CD4-positive, alpha-beta T cell treated with Interleukin-15 for 4 hours (primary cell): ENCODE data around the gene UBTF.
A peak's percentile ranks its signal among the peaks of the same experiment; 100 is the strongest.

Experiments
- DNase-seq: peaks from one replicate; pipeline ENCODE4 v3.0.0-alpha.2; 2020; ENCODE audit warnings: low spot score

The UBTF gene

DNA sequence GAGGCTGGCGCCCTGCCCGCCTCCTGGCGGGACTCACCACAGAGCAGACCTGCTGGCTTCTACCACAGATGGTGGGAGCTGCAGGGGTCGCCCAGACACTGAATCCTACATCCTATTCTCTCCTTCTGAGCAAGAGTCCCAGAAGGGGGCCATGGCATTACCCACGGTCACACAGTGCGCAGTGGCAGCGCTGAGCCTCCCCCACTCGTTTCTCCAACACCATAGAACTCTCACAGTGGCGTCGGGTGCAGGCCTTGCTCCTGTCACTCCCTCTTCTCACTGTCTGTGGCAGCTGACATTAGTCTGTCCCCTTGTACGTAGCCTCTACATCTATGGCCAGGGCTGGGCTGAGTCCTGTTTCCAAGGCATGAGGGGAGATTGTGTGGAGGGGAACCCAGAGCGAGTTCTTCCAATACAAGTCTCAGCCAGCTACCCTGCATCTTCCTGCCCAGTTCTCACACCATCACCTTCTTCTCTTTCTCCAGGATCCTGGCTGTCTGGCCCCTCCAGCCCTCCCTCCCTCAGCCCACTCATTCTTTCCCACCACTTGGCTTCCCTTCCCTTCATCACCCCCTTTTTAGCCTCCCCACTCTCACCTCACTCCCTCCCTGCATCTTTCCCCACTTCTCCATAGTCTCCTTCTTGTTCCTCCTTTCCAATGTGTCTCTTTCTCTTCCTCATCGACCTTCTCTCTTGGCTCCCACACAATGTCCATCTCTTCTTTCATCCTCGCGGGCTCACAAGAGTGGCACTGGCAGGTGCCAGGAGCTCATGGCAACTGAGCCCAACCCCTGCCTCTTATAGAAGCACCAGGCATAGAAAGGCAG is 5.9 kb downstream of the UBTF start:
- DNase-seq = no peak

DNA sequence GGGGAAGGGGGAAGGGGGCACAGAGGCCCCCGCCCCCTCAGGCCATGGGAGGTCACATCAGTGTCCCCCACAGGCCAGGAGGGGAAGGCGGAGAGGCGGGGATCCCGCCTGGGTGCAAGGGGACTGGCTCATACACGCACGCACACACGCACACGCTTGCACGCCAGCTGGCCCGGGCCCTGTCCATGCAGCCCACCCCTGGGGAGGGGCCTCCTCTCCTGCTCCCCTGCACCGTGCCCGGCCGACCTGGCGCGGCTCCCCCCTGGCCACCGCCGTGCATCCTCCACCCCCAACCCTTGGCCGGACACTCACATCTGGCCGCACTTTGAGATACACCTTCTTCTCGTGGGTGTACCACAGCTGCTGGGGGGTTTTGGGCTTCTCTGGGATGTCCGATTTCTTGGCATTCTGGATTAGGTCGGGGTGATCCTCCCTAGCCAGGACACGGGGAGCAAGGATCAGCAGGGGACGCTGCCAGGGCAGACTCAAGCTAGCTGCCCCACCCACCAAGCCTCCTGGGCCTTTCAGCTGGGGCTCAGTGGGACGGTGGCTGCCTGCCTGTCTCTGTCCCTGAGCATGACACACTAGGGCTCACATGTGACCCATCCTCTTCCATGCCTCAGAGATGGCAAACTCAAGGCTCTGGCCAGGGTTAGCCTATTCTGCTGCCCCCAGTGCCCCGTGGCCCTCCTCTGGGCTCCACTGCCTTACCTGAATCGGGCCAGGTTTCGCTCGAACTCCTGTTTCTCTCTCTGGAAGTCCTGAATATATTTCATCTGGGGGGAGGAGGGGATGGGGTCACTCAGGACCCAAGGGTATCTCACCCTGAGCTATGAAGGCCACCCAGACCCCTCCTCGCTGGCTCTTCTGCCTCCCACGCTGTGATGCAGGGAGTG is 6.7 kb downstream of the UBTF start:
- DNase-seq = no peak

DNA sequence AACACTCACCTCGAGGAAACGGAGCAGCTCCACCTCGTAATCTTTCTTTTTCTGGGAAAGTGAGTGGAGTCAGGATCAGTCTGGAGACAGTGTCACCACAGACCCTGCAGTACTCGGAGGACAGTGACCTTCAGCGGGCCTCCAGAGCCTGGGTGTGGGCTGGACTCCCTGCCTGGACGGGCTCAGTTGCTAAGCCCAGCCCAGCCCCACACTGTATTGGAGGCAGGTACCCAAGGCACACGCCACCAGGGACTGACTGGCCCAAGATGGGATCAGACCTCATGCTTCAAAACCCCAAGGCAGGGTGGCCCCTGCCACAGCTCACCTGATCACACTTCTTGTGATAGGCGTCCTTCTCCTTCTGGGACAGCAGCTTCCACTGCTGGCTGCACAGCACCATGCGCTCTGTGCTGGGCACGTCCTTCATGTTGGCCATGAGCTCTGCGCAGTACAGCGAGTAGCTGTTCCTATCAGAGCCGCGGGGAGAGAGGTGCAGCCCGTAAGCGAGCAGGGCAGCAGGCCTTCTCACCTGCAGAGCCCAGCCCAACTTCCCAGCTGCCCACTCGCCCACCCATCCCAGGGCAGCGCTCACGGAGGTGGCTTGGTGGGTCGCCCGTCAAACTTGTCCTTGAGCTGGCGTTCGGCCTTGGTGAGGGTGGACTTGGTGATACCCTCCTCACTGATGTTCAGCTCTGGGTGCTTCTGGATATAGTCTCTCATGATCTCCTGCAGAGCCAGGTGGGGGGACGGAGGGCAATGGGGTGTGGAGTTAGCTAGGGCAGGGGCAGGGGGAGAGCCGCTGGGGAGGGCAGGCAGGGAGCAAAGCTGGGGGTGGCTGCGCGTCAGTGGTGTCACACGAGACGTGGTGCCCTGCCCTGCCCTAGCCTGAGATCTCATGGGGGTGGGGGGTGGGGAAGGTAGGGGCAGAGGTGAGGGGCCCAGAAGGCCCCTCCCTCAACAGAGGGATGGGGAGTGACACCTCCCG is 7.9 kb downstream of the UBTF start:
- DNase-seq = no peak

DNA sequence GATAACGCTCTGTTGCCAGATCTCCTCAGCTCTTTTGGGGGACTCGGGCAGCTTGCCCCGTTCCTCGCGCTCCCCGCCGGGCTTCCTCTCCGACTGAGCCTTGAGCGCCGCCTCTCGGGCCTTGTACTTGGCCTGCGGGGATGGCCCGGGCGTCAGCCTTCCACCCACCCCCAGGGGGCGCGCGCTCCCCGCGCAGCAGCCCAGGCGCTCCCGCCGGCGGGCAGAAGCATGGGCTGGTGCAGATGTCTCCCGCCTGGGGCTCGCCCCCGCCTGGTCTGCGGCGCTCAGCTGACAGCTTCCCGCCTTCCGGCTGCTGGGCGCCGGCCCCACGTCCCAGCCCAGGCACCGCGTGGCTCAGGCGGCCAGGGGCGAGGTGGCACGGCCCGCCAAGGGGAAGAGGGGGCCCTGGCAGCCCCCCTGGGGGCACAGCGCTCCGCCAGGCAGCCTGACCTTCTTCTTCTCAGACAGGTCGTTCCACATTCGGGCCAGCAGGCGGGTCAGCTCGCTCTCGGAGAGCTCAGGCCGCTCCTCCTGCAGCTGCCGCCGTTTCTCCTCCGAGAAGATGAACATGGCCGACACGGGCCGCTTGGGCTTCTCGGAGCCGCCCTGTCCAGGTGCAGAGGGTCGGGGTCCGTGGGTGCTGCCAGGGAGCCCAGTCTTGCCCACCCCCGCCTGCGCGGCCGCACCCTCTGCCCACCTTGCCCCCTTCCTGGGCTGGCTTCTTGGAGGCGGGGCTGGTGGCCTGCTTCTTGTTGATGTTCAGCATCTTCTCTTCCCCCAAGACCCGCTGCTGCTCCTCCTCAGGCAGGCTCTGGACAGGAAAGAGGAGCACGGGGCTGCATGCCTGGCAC is 8.9 kb downstream of the UBTF start:
- DNase-seq = peak; percentile 92

DNA sequence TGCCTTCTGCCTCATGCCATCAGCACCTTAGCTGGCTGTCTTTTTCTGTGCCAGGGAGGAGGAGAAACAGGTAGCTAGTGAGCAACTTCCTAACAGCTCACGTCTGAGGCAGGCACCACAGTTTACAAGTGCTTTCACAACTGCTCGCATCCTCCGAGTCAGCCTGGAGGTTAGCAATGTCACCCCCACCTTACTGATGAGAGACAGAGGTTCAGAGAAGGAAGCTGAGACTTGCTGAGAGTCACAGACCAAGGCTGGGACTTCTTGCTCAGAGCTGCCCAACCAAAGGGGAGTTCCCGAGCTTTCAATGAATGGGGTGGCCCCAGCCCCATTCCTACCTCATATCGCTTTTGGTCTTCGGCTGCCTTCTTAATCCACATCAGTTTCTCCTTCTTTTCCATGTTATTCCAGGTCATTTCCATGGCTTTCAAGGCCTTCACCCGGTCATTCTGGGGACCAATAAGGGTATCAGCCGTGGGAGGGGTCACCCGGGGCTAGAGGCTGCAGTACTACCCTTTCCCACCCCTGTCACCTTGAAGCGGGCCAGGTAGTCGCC is 9.6 kb downstream of the UBTF start:
- peak; percentile 36 for DNase-seq

DNA sequence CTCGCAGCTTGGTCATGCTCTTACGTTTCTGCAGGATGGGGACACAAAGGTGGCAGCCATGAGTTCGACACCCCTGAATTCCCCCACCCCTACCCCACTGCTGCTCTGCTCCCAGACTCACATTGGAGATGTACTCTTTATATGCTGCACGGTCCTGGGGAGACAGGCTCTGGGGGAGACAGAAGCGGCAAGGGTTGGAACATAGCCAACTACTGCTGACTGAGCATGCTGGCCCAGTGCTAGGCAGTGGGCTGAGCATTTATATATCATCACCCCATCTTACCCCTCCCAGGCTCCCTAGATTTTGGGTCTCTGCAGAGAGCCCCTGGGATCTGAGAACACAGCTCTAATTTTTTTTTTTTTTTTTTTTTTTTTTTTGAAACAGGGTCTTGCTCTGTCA is 11.7 kb downstream of the UBTF start:
- DNase-seq = no peak

DNA sequence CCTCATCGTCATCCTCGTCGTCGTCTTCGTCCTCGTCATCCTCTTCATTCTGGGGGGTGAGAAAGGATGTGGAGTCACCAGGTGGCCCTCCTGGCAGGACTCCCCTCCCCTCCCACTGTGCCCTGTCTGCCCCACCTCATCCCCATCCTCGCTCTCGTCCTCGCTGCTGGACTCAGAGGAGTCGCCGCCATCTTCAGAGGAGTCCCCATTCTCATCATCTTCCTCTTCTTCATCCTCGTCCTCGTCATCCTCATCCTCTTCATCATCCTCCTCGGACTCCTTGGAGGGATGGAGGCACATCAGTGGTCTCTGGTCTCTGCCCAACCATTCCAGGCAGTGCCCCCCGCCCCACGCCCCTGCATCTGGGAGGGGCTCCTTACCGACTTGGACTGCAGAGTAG is 12.2 kb downstream of the UBTF start:
- DNase-seq = no peak

DNA sequence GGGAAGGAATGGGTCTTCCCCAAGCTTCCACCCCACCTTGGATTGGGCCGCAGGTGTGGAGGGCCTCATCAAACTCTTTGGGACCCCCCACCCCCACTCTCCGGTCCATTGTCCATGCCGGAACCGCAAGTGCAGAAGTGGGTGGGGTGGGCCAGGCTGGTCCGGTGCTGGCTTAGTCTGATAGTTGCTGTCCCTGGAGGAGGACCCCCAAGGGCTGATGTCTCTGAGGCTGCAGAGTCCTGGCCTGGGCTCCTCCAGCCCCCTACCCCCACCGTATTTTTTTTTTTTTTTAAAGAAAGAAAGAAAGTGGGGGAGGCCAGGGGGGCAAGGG is 12.7 kb downstream of the UBTF start:
- DNase-seq = no peak

DNA sequence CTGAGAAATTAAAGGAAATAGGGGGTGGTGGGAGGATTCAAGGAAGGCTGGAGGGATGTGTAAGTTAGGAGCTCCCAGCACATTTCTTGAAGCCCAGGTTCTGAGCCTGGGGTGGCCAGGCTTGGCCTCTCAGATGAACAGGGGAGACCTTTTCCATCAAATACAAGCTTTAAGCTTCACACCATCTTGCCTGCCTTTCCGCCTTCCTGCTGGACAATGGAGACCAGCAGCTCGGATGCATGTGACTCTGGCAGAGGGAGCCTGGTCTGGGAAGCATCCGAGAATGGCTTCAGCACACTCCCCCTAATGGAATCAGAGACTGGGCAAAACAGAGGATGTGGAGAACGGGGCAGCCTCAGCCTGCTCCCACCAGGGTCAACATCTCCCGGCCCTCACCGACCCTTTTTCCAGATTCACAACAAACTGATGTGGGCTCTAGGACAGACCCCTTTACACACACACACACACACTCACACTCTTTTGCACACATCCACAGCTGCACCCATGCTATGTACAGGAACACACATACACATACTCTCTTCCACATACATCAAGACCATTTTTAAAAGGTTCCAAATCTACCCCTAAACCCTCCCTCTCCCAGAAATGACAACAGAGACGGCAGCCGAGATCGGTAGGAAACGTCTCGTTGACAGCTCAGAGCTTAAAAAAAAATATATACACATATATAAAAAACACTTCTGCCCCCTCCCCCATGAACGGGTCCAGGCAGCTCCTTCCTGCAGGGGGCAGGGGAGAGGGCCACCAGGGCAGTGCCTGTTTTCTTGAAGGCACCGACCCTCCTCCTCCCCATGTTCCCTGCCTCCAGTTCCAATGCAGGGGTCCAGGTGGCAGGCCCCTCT is 13.3 kb downstream of the UBTF start:
- no peak for DNase-seq

DNA sequence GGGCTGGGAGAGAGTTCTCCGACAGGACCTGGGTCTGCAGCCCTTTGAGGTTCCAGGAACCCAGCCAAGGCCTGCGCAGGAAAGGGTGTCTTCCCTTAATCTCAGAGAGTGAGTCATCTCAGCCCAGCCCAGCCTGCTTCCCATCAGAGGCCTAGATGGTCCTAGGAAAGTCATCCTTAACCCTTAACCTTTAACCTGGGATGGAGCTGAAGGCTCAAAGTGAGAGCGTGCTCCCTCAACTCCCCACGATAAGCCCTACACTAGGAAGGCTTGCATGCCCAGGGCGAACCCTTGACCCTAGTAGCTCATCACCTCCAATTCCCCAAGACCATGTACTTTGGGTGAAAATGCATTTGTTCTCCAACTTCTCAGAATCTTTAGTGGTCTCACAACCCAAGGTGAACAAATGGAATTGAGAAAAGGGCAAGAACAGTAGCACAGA is 15.0 kb downstream of the UBTF start:
- DNase-seq = no peak

DNA sequence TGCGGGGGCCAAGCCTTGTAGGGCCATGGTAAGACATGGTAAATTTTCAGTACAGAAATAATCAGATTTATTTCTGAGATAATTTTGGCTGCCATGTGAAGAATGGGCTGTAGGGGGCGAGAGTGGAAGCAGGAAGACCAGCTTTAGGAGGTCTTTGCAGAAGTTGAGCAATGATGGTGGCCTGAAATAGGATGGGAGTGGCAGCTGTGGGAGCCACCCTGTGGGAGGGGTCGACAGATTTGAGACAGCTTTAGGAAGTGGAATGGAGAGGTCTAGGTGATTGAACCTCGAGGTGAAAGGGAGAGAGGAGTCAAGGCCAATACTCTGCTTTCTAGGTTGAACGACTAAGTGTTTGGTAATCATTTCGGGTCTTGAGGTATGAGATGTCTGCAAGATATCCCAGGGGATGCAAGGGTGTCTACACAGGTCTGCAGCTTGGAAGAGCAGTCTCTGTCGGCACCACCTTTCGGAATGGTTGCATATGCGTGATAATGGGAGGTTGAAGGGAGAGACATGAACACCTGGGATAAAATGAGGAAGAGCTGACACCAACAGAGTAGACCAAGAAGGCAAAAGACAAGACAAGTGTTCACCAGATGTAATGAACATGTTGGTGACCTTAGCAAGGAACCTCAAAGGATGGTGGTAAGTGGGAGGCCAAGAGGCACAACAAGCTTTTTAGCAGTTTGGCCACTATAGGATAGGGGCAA is 15.6 kb downstream of the UBTF start:
- peak; percentile 59 for DNase-seq

DNA sequence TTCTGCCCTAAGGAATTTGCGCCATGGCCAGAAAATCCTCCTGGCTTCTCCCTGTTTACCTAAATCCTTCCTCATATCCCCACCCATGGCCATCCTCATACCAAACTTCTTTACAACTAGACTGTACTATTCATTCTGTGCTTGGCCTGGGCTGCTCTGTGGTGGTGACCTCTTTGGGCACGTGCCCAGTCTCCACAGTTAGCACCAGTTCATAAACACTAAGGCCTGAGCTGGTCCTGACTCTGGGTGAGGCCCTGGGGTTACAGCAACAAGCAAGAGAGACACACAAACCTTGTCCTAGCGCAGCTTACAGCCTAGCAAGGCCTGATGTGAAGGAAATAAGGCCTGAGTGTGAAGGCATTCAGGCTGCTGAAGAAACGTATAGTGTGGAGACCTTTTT is 16.7 kb downstream of the UBTF start:
- DNase-seq = no peak

DNA sequence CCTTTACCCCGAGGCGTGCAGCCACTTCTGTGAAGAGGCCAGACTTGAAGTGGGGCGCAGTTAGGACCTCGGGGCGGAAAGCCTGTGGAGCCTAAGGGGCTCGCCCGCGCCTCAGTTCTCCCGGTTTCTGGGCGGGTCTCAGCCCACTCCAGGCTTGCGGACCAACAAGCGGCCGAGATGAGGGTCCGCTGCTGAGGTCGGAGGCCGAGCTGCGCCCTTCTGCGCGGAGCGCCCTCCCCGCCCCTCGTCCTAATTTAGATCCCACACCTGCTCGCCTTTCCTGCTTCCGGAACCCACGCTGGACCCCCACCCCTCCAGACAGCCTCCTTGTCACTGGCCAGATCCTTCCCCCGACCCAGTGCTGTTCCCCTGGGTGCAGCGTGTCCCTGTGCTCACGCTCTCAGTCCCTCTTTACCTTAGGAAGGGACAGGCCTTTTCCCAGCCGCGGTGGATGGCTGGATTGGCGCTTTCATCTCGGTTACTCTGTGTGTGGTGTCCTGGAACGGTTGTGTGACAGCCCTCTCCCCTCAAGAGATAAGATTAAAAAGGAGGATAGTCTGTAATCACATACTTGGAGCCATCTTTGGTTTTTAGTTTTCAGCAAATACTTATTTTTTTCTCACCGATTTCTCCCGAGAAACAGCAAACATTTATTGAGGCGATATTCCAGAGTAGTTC is 18.9 kb downstream of the UBTF start:
- DNase-seq = no peak

DNA sequence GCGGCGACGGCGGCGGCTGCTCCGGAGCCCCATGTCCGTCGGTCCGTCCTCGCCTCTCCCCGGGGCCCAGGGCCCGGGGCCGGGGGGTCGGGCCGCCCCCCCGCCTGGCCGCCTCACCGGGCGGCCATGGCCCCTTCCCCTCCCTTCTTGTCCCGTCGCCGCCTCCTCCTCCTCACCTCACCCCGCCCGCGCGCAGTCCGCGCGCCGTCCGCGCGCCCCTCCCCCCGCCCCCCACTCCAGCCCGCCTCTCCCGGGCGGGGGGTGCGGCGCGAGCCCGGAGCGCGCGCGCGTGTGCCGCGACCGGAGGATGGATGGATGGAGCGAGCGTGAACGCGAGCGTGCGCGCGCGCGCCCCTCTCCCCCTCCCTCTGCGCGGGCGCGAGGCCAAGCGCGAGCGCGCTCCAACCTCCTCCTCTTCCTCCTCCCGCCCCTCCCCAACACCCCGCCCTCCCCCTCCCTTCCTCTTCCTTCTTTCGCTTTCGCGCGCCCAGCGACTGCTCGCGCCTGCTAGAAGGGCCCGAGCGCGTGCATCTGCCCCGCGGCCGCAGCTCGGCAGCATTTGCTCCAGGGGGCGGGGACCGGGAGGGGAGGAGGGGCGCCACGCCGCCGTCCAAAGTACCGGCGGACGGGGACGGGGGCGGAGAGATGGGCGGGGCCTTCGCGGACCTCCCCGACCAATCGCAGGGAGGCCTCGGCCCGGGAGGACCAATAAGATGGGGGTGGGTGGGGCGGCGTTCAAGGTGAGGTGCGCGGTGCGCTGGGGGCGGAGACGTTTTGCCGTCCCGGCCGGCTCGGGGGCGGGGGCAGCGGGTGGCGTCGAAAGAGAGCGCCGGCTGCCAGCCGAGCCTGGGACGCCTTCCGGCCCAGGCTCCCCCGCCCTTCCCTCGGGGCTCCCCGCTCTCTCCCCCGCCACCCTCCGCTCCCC is 19.7 kb downstream of the UBTF start, which contains the start of gene ATXN7L3:
Gene ATXN7L3 (minus strand): TSS at position 332 of the 925 bp plus-strand sequence. CDS start 1,814 bp downstream, outside the sequence.
- peak; percentile 99 for DNase-seq

DNA sequence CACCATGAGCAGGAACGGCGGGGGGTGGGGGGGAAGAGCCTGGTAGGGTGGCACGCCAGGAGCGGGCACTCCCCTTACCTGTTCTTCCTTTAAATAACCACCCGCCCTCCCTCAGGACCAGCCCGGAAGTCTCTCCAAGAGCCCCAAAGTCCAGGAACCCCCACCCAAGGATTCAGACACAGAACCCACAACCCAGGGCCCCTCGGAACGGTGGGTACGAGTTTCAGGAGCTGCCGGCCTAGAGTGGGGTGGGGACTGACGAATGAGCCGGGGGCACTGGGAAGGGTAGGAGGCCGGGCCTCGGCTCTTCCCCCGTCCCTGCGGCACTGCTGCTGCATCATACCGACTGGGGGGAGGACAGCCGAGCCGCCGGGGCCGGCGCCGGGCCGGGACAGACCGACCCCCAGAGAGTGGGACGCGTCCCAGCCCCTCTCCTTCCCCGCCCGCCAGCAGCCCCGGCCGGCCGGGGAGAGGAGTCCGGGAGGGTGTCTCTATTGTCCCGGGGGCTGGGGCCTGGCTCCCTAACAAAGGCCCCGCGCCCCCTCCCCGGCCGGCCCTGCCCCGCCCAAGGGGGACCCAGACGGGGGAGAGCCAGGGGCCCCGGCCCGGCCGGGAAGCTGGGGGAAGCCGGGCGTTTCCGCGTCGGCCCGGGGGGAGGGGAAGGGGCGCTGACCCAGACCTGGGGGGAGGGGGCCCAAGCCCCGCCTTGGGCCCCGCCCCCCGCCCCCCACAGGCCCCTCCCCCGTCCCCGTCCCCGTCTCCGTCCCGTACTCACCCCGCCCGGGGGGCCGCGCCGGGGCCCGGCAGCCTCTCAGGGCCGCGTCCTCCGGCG is 20.5 kb downstream of the UBTF start:
- peak; percentile 37 for DNase-seq

DNA sequence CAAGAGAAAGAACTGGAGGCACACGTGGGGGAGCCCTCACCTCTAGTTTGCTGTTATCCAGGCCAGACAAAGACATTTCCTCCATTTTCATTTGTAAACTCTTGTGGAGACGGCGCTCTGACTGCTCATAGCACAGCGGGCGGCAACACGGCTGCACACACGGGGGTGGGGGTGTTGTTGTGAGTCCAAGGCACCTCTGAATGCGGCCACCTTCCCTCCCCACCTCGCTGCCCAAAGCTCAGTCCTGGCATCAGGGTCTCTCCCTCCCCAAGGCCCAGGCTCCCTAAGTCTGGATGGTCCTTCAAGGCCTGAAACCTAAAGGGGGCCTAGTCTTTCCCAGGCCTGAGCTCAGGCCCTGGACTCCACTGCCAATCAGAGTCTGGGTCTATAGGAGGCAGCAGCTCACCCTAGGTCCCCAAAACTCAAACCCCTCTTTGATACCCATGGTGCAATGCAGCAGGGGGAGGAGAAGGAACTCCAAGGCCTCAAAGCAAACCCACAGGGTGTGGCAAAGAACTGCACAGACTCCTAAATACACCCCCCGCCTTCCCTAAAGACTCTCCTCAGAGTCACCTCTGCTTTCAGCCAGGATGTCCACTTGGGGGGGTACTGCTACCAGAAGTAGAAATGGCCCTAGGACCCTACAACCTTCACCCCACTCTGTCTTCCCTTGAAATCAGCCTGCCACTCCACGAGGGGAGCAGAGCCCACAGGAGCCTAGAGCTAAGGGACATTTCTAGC is 21.3 kb downstream of the UBTF start:
- DNase-seq = peak; percentile 79
